Neutrophil (primary cell): ENCODE data around the gene DOCK4.

Experiments
- H3K27ac ChIP-seq: fragments of 200-600 bp; sonication (generic); 2 replicates; pipeline ENCODE4 v1.5.1; 2016; ENCODE audit warnings: mild to moderate bottlenecking, moderate library complexity
- H3K27me3 ChIP-seq: fragments of 200-600 bp; sonication (generic); 2 replicates; pipeline ENCODE4 v1.6.0; 2016; ENCODE audit warnings: mild to moderate bottlenecking
- H3K36me3 ChIP-seq: fragments of 200-600 bp; sonication (generic); 2 replicates; pipeline ENCODE4 v1.5.1; 2017
- H3K4me1 ChIP-seq, 2 experiments: fragments of 200-600 bp in 1 of 2; sonication (generic) in 1 of 2; 1 replicate in 1 of 2; 2 replicates in 1 of 2; pipeline versions ENCODE4 v1.5.1 to v1.6.1; 2013 to 2016; ENCODE audit warnings: low read depth in 1 of 2, low read length in 1 of 2, mild to moderate bottlenecking in 1 of 2, moderate library complexity in 1 of 2; ENCODE audit not compliant: control insufficient read depth in 1 of 2, insufficient read depth in 1 of 2
- H3K4me3 ChIP-seq, 2 experiments: fragments of 200-600 bp in 1 of 2; sonication (generic) in 1 of 2; 1 replicate in 1 of 2; 2 replicates in 1 of 2; pipeline ENCODE4 v1.5.1; 2013 to 2016; ENCODE audit warnings: low read depth in 1 of 2, low read length in 1 of 2, mild to moderate bottlenecking in 1 of 2, moderate library complexity in 1 of 2
- H3K9me3 ChIP-seq: fragments of 200-600 bp; sonication (generic); 2 replicates; pipeline ENCODE4 v1.5.1; 2016
- CTCF ChIP-seq: fragments of 200-600 bp; sonication (generic); IDR thresholded peaks from 2 replicates; pipeline ENCODE4 v1.5.1; 2016; ENCODE audit warnings: antibody characterized with exemption

Gene DOCK4

DNA sequence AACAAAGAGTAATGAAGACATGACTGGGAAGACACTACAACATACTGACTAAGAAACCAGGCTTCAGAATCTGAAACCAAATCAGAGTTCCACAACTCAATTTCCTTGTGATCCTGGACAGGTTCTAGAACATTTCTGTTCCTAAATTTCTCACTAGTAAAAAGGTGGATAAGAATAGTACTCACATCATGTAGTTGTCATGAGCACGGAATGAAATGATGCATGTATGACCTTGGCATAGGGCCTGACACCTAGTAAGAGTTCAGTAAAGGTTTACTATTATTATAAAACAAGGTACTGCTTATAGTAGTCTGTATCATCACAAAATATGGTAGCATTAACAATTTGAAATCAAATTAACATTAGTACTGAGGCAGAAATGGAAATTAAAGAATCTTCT, 19.9 kb downstream of the DOCK4 start:
- no peak overlapping the region for H3K4me3 ChIP-seq
- H3K27me3 ChIP-seq: no peaks in the 10 kb centered on the region
- H3K4me1 ChIP-seq: no peaks in the 10 kb centered on the region
- no peaks in the 10 kb centered on the region for H3K36me3 ChIP-seq
- H3K27ac ChIP-seq: no peak overlapping the region
- no peak for TF ChIP-seq CTCF
- H3K9me3 ChIP-seq: no peaks in the 10 kb centered on the region

GRCh38 chr7:112185005-112185834, 21.0 kb downstream of the DOCK4 start:
- Histone ChIP-seq H3K27me3 (no peaks in the 10 kb centered on the region), H3K9me3 (no peaks in the 10 kb centered on the region), H3K36me3 (no peaks in the 10 kb centered on the region), H3K4me1 (no peaks in the 10 kb centered on the region), H3K27ac (no peak overlapping the region), H3K4me3 (no peak overlapping the region)
- no peak for TF ChIP-seq CTCF

DNA sequence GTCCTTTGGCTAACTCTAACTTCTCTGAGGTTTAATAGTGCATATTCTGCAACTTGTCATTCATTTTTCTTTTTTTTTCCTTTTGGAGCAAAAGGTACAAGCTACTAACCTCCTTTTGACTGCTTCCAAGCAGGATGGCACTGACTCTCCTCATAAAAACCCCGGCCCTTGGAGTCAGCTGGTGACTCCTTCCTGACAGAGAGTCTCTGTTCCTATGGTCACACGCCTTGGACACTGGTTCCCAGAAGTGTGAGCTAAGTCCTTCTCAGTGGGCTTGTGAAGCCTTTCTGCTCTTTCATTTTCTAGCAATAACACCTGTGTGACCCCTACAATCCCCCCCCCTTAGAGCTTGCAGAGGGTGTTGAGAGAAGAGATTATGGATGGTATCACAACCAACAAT, 21.7 kb downstream of the DOCK4 start:
- Histone ChIP-seq H3K36me3 (no peaks in the 10 kb centered on the region), H3K9me3 (no peaks in the 10 kb centered on the region), H3K27ac (no peak overlapping the region), H3K4me3 (no peak overlapping the region), H3K27me3 (no peaks in the 10 kb centered on the region), H3K4me1 (no peaks in the 10 kb centered on the region)
- TF ChIP-seq CTCF: no peak

- no peaks in the 10 kb centered on the region for H3K27me3 ChIP-seq
- TF ChIP-seq CTCF: no peak
- H3K27ac ChIP-seq: no peak overlapping the region
- no peaks in the 10 kb centered on the region for H3K36me3 ChIP-seq
- no peak overlapping the region for H3K4me3 ChIP-seq
- no peaks in the 10 kb centered on the region for H3K4me1 ChIP-seq
- H3K9me3 ChIP-seq: no peaks in the 10 kb centered on the region
Measured at GRCh38 chr7:112183266-112183665, 22.9 kb downstream of the DOCK4 start.

DNA sequence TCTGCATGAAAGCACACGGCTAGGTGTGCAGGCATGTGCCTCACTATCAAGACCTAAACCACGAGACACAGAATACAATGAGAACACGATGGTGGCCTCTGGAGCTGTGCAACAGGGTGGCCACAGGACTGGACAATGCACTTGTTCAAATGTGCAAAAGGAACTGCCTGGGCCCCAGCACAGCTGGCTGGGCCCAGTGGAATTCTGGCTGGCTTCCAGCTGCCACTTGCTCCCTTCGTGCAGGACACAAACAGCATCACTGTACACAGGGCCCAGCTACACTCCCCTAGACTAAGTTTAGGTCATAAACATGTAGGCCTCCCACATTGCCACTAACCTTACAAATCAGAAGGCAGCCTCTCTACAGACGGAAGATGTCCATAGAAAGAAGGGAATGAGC, 23.4 kb downstream of the DOCK4 start:
- H3K4me1 ChIP-seq: no peaks in the 10 kb centered on the region
- H3K4me3 ChIP-seq: no peak overlapping the region
- H3K27me3 ChIP-seq: no peaks in the 10 kb centered on the region
- no peak for TF ChIP-seq CTCF
- no peaks in the 10 kb centered on the region for H3K9me3 ChIP-seq
- no peak overlapping the region for H3K27ac ChIP-seq
- no peaks in the 10 kb centered on the region for H3K36me3 ChIP-seq
